Neural cell (in vitro differentiated cells): Measurements from ENCODE around the gene CASZ1.

Experiments
- EP300 ChIP-seq: fragments of 450-650 bp; conservative IDR thresholded peaks from 2 replicates; pipeline ENCODE4 v1.6.1; 2014; ENCODE audit warnings: antibody characterized with exemption, mild to moderate bottlenecking, moderate library complexity; ENCODE audit not compliant: poor library complexity, severe bottlenecking
- EZH2 ChIP-seq: fragments of 200-600, 300-800 bp; shearing (Covaris generic), sonication (generic); IDR thresholded peaks from 2 replicates; pipeline ENCODE4 v1.6.1; 2014; ENCODE audit warnings: antibody characterized with exemption, low read length, borderline replicate concordance, mild to moderate bottlenecking; ENCODE audit not compliant: insufficient read depth, poor library complexity, severe bottlenecking
- RAD21 ChIP-seq: fragments of 450-650 bp; conservative IDR thresholded peaks from 2 replicates; pipeline ENCODE4 v1.6.1; 2014; ENCODE audit warnings: antibody characterized with exemption, mild to moderate bottlenecking, moderate library complexity
- TF ChIP-seq, protein P1 (sequence below): fragments of 450-650 bp; IDR thresholded peaks from 2 replicates; pipeline ENCODE4 v1.5.1; 2014; ENCODE audit warnings: antibody characterized with exemption, mild to moderate bottlenecking, moderate library complexity; ENCODE audit not compliant: poor library complexity, severe bottlenecking

GRCh38 chr1:10688409-10688786 lies 108.0 kb downstream of the CASZ1 start:
- TF ChIP-seq, protein P1, sequence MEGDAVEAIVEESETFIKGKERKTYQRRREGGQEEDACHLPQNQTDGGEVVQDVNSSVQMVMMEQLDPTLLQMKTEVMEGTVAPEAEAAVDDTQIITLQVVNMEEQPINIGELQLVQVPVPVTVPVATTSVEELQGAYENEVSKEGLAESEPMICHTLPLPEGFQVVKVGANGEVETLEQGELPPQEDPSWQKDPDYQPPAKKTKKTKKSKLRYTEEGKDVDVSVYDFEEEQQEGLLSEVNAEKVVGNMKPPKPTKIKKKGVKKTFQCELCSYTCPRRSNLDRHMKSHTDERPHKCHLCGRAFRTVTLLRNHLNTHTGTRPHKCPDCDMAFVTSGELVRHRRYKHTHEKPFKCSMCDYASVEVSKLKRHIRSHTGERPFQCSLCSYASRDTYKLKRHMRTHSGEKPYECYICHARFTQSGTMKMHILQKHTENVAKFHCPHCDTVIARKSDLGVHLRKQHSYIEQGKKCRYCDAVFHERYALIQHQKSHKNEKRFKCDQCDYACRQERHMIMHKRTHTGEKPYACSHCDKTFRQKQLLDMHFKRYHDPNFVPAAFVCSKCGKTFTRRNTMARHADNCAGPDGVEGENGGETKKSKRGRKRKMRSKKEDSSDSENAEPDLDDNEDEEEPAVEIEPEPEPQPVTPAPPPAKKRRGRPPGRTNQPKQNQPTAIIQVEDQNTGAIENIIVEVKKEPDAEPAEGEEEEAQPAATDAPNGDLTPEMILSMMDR = no peak
- TF ChIP-seq EP300 = no peak
- TF ChIP-seq EZH2 = no peak
- TF ChIP-seq RAD21 = no peak
